RWPE2 (cell line): ENCODE results near the gene P4HB.
"Not testable (repeated sequence)": the region's sequence is repeated elsewhere in the genome, so short reads cannot be mapped to it uniquely, and the experiment has no call there.

Experiments used
- ATAC-seq: fragments of 200-7000 bp; cut with Tn5 transposase; 3 replicates; pipeline ENCODE4 v1.9.1; 2021; ENCODE audit warnings: low read depth
- DNase-seq: peaks from one replicate; pipeline ENCODE4 v3.0.0-alpha.2; 2020; ENCODE audit warnings: low spot score
- H3K27ac ChIP-seq: fragments of 450-650 bp; 2 replicates; pipeline ENCODE4 v1.5.1; 2017; ENCODE audit warnings: mild to moderate bottlenecking; ENCODE audit not compliant: poor library complexity, severe bottlenecking
- H3K27me3 ChIP-seq: fragments of 250-450 bp; sonication (Bioruptor Pico); 2 replicates; pipeline ENCODE4 v1.5.1; 2021; ENCODE audit warnings: mild to moderate bottlenecking, moderate library complexity; ENCODE audit not compliant: insufficient read depth, poor library complexity, severe bottlenecking
- H3K36me3 ChIP-seq: fragments of 250-450 bp; sonication (Bioruptor Pico); 2 replicates; pipeline ENCODE4 v1.5.1; 2020; ENCODE audit warnings: low read depth, mild to moderate bottlenecking, moderate library complexity
- H3K4me1 ChIP-seq: fragments of 250-450 bp; sonication (Bioruptor Pico); 2 replicates; pipeline ENCODE4 v1.5.1; 2021; ENCODE audit warnings: mild to moderate bottlenecking, moderate library complexity; ENCODE audit not compliant: insufficient read depth, poor library complexity, severe bottlenecking
- H3K4me3 ChIP-seq: fragments of 250-450 bp; sonication (Bioruptor Pico); 2 replicates; pipeline ENCODE4 v1.5.1; 2021; ENCODE audit warnings: mild to moderate bottlenecking, moderate library complexity; ENCODE audit not compliant: severe bottlenecking
- H3K9me3 ChIP-seq: fragments of 250-450 bp; sonication (Bioruptor Pico); 2 replicates; pipeline ENCODE4 v1.5.1; 2021; ENCODE audit warnings: mild to moderate bottlenecking, moderate library complexity; ENCODE audit not compliant: severe bottlenecking
- TF ChIP-seq, protein P1 (sequence below): fragments of 450-650 bp; IDR thresholded peaks from one replicate; pipeline ENCODE4 v1.5.1; 2017; ENCODE audit warnings: mild to moderate bottlenecking, moderate library complexity; ENCODE audit not compliant: poor library complexity, severe bottlenecking

P4HB gene

DNA sequence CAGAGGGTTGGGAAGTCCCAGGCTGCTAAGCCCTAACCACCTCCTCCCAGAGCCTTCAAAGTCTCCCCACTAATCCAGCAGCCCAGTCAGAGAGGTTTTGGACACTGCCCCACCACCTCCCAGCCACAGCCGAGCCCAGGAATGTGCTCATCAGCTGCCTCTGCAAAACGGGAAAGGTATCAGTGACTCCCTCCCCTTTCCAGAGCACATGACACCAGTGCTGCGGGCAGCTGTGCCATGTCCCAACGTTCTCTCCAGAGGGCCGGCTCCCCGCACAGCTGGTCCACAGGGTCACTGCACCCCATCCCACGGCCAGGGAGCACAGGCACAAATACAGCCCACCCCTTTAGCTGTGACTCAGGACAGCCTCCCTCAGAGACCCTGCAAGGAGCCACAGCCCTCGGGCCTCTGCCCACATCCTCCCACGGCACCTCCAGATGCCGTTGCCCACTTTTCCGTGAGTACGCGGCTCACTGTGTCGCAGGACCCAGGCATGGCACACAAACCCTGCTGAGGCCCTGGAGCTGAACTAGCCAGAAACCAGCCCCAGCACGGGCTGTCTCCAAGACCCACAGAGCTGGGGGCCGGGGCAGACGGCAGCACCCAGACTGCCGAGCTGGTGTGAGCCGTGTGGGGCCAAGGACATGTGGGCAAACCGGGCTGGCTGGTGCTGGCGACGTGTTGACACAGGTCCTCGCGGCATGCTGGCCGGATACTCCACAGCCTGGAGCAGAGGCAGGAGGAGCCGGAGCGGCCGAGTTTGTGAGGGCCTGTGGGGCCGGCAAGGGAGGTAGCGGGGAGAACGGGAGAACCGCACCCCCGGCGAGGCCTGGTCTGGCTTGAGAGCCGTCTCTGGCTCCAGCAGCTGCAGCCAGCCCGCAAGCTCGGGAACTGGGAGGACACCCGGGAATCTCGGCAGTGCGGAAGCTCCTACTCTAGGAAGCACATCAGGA is 19.2 kb downstream of the P4HB start:
- TF ChIP-seq, protein P1, sequence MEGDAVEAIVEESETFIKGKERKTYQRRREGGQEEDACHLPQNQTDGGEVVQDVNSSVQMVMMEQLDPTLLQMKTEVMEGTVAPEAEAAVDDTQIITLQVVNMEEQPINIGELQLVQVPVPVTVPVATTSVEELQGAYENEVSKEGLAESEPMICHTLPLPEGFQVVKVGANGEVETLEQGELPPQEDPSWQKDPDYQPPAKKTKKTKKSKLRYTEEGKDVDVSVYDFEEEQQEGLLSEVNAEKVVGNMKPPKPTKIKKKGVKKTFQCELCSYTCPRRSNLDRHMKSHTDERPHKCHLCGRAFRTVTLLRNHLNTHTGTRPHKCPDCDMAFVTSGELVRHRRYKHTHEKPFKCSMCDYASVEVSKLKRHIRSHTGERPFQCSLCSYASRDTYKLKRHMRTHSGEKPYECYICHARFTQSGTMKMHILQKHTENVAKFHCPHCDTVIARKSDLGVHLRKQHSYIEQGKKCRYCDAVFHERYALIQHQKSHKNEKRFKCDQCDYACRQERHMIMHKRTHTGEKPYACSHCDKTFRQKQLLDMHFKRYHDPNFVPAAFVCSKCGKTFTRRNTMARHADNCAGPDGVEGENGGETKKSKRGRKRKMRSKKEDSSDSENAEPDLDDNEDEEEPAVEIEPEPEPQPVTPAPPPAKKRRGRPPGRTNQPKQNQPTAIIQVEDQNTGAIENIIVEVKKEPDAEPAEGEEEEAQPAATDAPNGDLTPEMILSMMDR, result no peak
- peak; percentile 64 for ATAC-seq
- H3K27ac ChIP-seq, result peak overlapping the region; percentile 74

DNA sequence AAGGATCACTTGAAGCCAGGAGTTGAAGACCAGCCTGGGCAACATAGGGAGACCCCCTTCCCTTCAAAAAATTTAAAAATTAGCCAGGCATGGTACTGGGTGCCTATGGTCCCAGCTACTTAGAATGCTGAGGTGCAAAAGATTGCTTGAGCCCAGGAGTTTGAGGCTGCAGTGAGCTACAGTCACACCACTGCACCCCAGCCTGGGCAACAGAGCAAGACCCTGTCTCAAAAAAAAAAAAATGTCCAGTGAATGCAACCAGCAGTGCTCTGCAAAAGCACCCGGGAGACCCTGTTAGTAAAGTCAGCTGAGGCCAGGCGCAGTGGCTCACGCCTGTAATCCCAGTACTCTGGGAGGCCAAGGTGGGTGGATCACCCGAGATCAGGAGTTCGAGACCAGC is 20.3 kb downstream of the P4HB start:
- DNase-seq, H3K9me3 ChIP-seq, H3K4me3 ChIP-seq, ATAC-seq, H3K27me3 ChIP-seq, H3K27ac ChIP-seq: not testable (repeated sequence)
- peaks cover 16% of the 10 kb centered on the region for H3K4me1 ChIP-seq
- H3K36me3 ChIP-seq, result peaks cover 28% of the 10 kb centered on the region

More for the DNA sequence above, 19.2 kb downstream of the P4HB start:
- Histone ChIP-seq H3K27me3 (no peaks in the 10 kb centered on the region), H3K4me3 (no peak overlapping the region), H3K9me3 (no peaks in the 10 kb centered on the region), H3K4me1 (peaks cover 16% of the 10 kb centered on the region), H3K36me3 (peaks cover 38% of the 10 kb centered on the region)
- DNase-seq, result peak; percentile 90

DNA sequence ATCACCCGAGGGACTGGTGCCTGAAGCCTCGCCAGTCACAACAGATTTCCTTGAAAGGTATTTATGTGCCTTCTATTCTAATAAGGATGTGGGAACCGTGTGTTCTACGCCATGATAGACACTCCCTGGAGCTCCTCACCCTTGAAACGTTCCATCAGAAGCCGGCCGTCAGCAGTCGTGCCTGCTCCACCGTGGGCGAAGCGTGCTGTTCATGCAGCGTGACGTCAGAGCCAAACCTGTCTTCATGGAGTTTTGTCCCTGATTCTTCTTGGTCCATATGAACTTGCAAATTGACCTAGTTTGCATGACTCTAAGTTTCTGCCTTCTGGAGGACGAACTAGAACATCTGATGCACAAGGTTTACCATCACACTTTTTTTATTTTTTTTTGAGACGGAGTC is 21.0 kb downstream of the P4HB start:
- no peak for DNase-seq
- TF ChIP-seq, protein P1, result no peak
- H3K4me1 ChIP-seq, result peaks cover 16% of the 10 kb centered on the region
- peaks cover 20% of the 10 kb centered on the region for H3K36me3 ChIP-seq
- H3K4me3 ChIP-seq, result no peak overlapping the region
- ATAC-seq, result no peak
- no peaks in the 10 kb centered on the region for H3K9me3 ChIP-seq
- no peak overlapping the region for H3K27ac ChIP-seq
- H3K27me3 ChIP-seq, result no peaks in the 10 kb centered on the region

GRCh38 chr17:81838753-81839255 is 21.5 kb downstream of the P4HB start:
- H3K9me3 ChIP-seq, result no peaks in the 10 kb centered on the region
- TF ChIP-seq, protein P1, result no peak
- no peak for DNase-seq
- H3K27ac ChIP-seq, result no peak overlapping the region
- H3K27me3 ChIP-seq, result no peaks in the 10 kb centered on the region
- no peak for ATAC-seq
- no peak overlapping the region for H3K4me3 ChIP-seq
- H3K4me1 ChIP-seq, result peaks cover 16% of the 10 kb centered on the region
- H3K36me3 ChIP-seq, result peaks cover 15% of the 10 kb centered on the region

GRCh38 chr17:81837641-81838040 is 22.7 kb downstream of the P4HB start:
- DNase-seq (no peak), ATAC-seq (no peak)
- Histone ChIP-seq H3K27ac (no peak overlapping the region), H3K4me3 (no peak overlapping the region), H3K27me3 (no peaks in the 10 kb centered on the region), H3K36me3 (peaks cover 6% of the 10 kb centered on the region; the same call in 1 of the 2 replicates), H3K4me1 (peaks cover 16% of the 10 kb centered on the region), H3K9me3 (no peaks in the 10 kb centered on the region)
- TF ChIP-seq, protein P1, result no peak
